ENCODE data around the gene PPP2R3C.

DNA sequence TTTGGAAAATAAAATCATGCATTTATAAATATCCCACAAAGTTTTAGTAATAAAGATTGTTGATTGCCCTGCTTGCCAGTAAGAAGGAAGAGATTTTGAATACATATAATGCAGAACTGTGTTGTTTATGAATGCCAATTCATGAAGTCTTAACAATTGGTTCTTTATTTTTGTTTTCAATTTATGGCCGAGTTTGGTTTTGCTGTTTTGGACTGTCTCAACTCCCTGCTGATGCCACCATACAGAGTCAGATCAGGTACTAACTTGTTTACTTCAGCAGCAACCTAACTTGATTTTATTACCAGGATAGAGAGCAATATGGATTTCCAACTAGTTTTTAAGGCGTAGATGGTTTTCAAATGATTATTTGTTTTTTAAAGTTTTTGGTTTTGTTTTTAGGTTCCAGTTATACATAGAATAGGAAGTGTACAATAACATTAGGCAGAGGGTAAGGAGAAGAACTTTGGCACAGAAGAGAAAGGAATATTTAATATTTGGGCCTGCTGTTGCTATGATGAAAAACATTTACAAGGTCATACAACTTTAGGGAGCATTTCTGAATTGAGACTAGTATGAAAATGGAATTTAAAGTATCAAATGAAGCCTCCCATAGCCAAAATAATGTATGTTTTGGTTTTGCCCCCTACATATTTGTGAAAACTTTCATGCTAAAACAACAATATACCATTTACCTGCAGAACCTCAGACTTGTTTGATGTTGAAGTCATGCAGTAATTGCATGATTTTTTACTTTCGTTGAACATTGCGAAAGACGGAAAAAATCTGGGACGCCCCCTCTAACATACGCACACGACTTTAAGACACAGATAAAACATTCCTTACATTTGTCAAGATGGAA, 76.6 kb downstream of the PPP2R3C start:
- TF ChIP-seq SIN3A (IDR thresholded peaks at IDR 0.05; ENCODE audit: borderline replicate concordance, insufficient read depth, low read depth, low read length) (no peak), CTCF (IDR thresholded peaks at IDR 0.05) (no peak), POLR2AphosphoS5 (IDR thresholded peaks at IDR 0.05; ENCODE audit: low read depth, low read length) (no peak), REST (IDR thresholded peaks at IDR 0.05; ENCODE audit: insufficient read depth in 1 of 2, low read depth in 2 of 2, low read length in 1 of 2) (no peak)

All from Panc1 (cell line).